Endothelial cell of umbilical vein (primary cell): ENCODE data around the gene CMIP. TPM values are rescaled to one million over a fixed set of nuclear protein-coding genes. Genes with fewer than 3 reads are reported as not detected.
"Not testable (repeated sequence)": the region's sequence is repeated elsewhere in the genome, so short reads cannot be mapped to it uniquely, and the experiment has no call there.

ENCODE experiments used
- BruUV-seq: library from RNA; stranded (reverse); fragments of 400-500 nt; replicated peaks from 2 replicates; lab custom pipeline; 2021; lab: Mats Ljungman, UMichigan
- CTCF ChIA-PET: fragments of 300-600, 350-600 bp; sonication (Branson Sonifier 250); formaldehyde crosslinking; loops from one replicate; lab custom pipeline; 2021; ENCODE audit warnings: antibody characterized with exemption, inconsistent platforms; lab: Charles Lee
- POLR2A ChIA-PET: fragments of 300-600, 350-600 bp; sonication (Branson Sonifier 250); formaldehyde crosslinking; loops from one replicate; lab custom pipeline; 2021; ENCODE audit warnings: antibody characterized with exemption, inconsistent platforms; lab: Charles Lee
- DNase-seq: peaks from one replicate; pipeline ENCODE4 v3.0.0-alpha.2; 2011; ENCODE audit warnings: low read depth, low spot score
- FAIRE-seq: peaks from 2 replicates; lab custom pipeline; 2011; peaks lifted over from hg19 to GRCh38; lab: Jason Lieb, UNC
- H2AFZ ChIP-seq: 2 replicates; pipeline ENCODE4 v1.6.0; 2012; ENCODE audit warnings: low read depth, low read length, control low read depth, inconsistent platforms
- H3K27ac ChIP-seq: 2 replicates; pipeline ENCODE4 v1.5.1; 2011; ENCODE audit warnings: low read depth, mild to moderate bottlenecking, control low read depth, low read length, moderate library complexity; ENCODE audit not compliant: insufficient read depth
- H3K27me3 ChIP-seq, 2 experiments: 2 replicates each; pipeline versions ENCODE4 v1.6.0 to v1.6.1; 2011; ENCODE audit warnings: low read length in 2 of 2, mixed read lengths in 1 of 2; ENCODE audit not compliant: control insufficient read depth in 2 of 2, insufficient read depth in 2 of 2
- H3K36me3 ChIP-seq, 2 experiments: 2 replicates in 1 of 2; 3 replicates in 1 of 2; pipeline ENCODE4 v1.5.1; 2011; ENCODE audit warnings: low read length in 2 of 2, mild to moderate bottlenecking in 1 of 2, moderate library complexity in 1 of 2; ENCODE audit not compliant: control insufficient read depth in 2 of 2, insufficient read depth in 2 of 2; ENCODE audit errors: extremely low read depth in 1 of 2
- H3K4me1 ChIP-seq: 3 replicates; pipeline ENCODE4 v1.5.1; 2011; ENCODE audit warnings: mild to moderate bottlenecking, low read length; ENCODE audit not compliant: control insufficient read depth, insufficient read depth; ENCODE audit errors: extremely low read depth
- H3K4me2 ChIP-seq: 2 replicates; pipeline ENCODE4 v1.6.1; 2011; ENCODE audit warnings: low read length, control low read depth, mixed read lengths; ENCODE audit not compliant: insufficient read depth
- H3K4me3 ChIP-seq, 3 experiments: fragments of 200-600 bp in 1 of 3; sonication (generic), shearing (Covaris generic) in 1 of 3; replicated peaks in 1 of 3; 2 replicates each; pipeline ENCODE4 v1.5.1; 2011 to 2016; ENCODE audit warnings: control low read depth in 3 of 3, low read length in 3 of 3, mild to moderate bottlenecking in 2 of 3, inconsistent platforms in 1 of 3, low read depth in 1 of 3, moderate library complexity in 1 of 3; ENCODE audit not compliant: insufficient read depth in 1 of 3
- H3K79me2 ChIP-seq: 2 replicates; pipeline ENCODE4 v1.6.0; 2012; ENCODE audit warnings: low read length, inconsistent platforms; ENCODE audit not compliant: control insufficient read depth, insufficient read depth
- H3K9ac ChIP-seq: replicated peaks from 2 replicates; pipeline ENCODE3; 2011; ENCODE audit warnings: low read length, control low read depth; ENCODE audit not compliant: insufficient read depth; ENCODE audit errors: extremely low read depth
- H3K9me1 ChIP-seq: replicated peaks from 3 replicates; pipeline ENCODE4 v1.6.0; 2011; ENCODE audit warnings: mild to moderate bottlenecking, low read length; ENCODE audit not compliant: control insufficient read depth, insufficient read depth; ENCODE audit errors: extremely low read depth
- H3K9me3 ChIP-seq: replicated peaks from 2 replicates; pipeline ENCODE4 v1.5.1; 2012; ENCODE audit warnings: low read length, inconsistent platforms; ENCODE audit not compliant: control insufficient read depth, insufficient read depth
- H4K20me1 ChIP-seq: replicated peaks from 2 replicates; pipeline ENCODE3; 2011; ENCODE audit warnings: mild to moderate bottlenecking, low read length; ENCODE audit not compliant: control insufficient read depth, insufficient read depth; ENCODE audit errors: extremely low read depth
- FOS ChIP-seq: IDR thresholded peaks from 2 replicates; pipeline ENCODE4 v1.6.1; 2011; ENCODE audit warnings: mild to moderate bottlenecking, low read length, moderate library complexity, borderline replicate concordance; ENCODE audit not compliant: insufficient read depth
- POLR2A ChIP-seq: IDR thresholded peaks from 2 replicates; pipeline ENCODE4 v1.6.1; 2012; ENCODE audit warnings: low read depth, mild to moderate bottlenecking, control low read depth, low read length
- POLR2AphosphoS5 ChIP-seq: IDR thresholded peaks from 2 replicates; pipeline ENCODE4 v1.6.1; 2012; ENCODE audit warnings: low read depth, mild to moderate bottlenecking, control low read depth, low read length, moderate library complexity; ENCODE audit not compliant: insufficient read depth
- dilution Hi-C: fragments of 300-500 bp; cut with MboI; formaldehyde crosslinking; loops from one replicate; pipeline ENCODE4 v1.15.0; 2019; ENCODE audit warnings: low sequenced_read_pairs; ENCODE audit not compliant: extremely low pct_ligation_motif_present
- intact Hi-C: fragments of 100-400 bp; cut with micrococcal nuclease; formaldehyde crosslinking; loops from one replicate; pipeline ENCODE4 v1.10.0; 2022
- polyA plus RNA-seq, 4 experiments: library from polyadenylated mRNA; depleted of rRNA in 3 of 4; stranded (reverse) in 3 of 4; unstranded in 1 of 4; fragments of >200 nt; gene quantifications; 2 replicates each; pipeline versions ENCODE4 v1.2.1 to v1.2.3, GENCODE V29; 2011 to 2012; ENCODE audit warnings: missing spikeins in 1 of 4
- total RNA-seq: library from RNA; stranded (reverse); gene quantifications from 2 replicates; pipeline ENCODE4 v1.2.3, GENCODE V29; 2021
- TF ChIP-seq, protein P1 (sequence below), 2 donors: IDR thresholded peaks; 1 replicate in 1 of 2; 2 replicates in 1 of 2; pipeline ENCODE4 v1.5.1; 2011; ENCODE audit warnings: low read length in 2 of 2, mild to moderate bottlenecking in 2 of 2, moderate library complexity in 2 of 2, control low read depth in 1 of 2, inconsistent platforms in 1 of 2, low read depth in 1 of 2; ENCODE audit not compliant: insufficient read depth in 1 of 2; ENCODE audit errors: extremely low read depth in 1 of 2

The CMIP gene
- total and polyA plus RNA-seq, 2 donors (not counting 3 experiments of a cell fraction or from before 2014, with no cell fraction given) = 29.0 to 101 TPM

DNA sequence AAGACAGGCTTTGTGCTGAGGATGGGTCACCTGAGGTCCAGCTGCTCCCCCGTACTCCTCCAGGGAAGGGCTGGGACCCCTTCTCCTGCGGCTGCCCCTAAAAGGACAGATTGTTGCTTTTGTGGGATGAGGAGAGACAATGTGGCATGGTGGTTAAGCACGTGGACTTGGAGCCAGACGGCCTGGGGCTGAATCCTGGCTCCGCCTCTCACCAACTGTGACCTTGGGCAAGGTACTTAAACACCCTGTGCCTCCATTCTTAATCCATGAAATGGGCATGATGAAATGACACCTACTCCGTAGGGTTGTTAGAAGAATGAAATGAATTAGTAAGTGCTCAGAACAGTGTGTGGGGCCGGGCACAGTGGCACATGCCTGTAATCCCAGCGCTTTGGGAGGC is 294.9 kb downstream of the CMIP start:
- Histone ChIP-seq H3K27ac (no peak overlapping the region), H3K9ac (no peak overlapping the region), H3K9me1 (no peaks in the 10 kb centered on the region), H3K9me3 (no peaks in the 10 kb centered on the region), H4K20me1 (no peaks in the 10 kb centered on the region), H3K36me3 (no peaks in the 10 kb centered on the region), H3K4me2 (no peak overlapping the region), H3K27me3 (no peaks in the 10 kb centered on the region), H3K79me2 (no peaks in the 10 kb centered on the region), H3K4me1 (peaks cover 4% of the 10 kb centered on the region), H2AFZ (no peak overlapping the region), H3K4me3 (no peak overlapping the region)
- BruUV-seq = no TSS peak
- POLR2A ChIA-PET = no interaction called here
- intact Hi-C loops (loop anchor here (5.0 to 10.0 kb wide), 2 partner anchors 815 to 1212 kb away; no protein-coding TSS in a partner anchor), dilution Hi-C loops (loop anchor here (25.0 kb wide), 1 partner anchor 352 kb away; no protein-coding TSS in a partner anchor)
- CTCF ChIA-PET = interaction anchor here (1.5 to 3.6 kb wide), 2 partner anchors 134 to 535 kb away, joined by 5 to 18 read pairs; no protein-coding TSS in a partner anchor
- no peak for FAIRE-seq
- no peak for TF ChIP-seq FOS
- DNase-seq = no peak

DNA sequence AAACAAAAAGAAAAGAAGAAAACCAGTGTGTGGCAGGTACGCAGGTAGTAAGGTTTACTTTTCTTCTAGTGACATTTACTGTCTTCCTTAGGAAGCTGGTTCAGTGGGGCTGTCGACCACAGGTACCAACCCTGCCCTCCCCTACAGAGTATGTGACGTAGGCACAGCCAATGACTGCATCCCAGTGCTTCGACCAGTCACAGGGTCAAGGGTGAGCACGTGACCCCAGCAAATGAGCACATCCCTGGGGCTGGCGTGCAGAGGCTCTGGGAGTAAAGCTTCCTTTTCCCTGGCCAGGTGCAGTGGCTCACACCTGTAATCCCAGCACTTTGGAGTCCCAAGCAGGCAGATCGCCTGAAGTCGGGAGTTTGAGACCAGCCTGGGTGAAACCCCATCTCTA is 295.6 kb downstream of the CMIP start:
- BruUV-seq = no TSS peak
- Histone ChIP-seq H3K79me2 (no peaks in the 10 kb centered on the region), H3K4me2 (no peak overlapping the region), H3K4me1 (peaks cover 4% of the 10 kb centered on the region), H4K20me1 (no peaks in the 10 kb centered on the region), H2AFZ (no peak overlapping the region), H3K9me1 (no peaks in the 10 kb centered on the region), H3K27ac (no peak overlapping the region), H3K4me3 (no peak overlapping the region), H3K36me3 (no peaks in the 10 kb centered on the region), H3K27me3 (no peaks in the 10 kb centered on the region), H3K9ac (no peak overlapping the region), H3K9me3 (no peaks in the 10 kb centered on the region)
- no peak for DNase-seq
- no peak for FAIRE-seq
- CTCF ChIA-PET = interaction anchor here (1.3 to 3.6 kb wide), 4 partner anchors 133 to 704 kb away, joined by 3 to 18 read pairs (median 5); partner anchors contain the start of gene ATMIN
- dilution Hi-C loops = loop anchor here (25.0 kb wide), 1 partner anchor 353 kb away; no protein-coding TSS in a partner anchor
- intact Hi-C loops = no loop called here
- POLR2A ChIA-PET = interaction anchor here (0.6 kb wide), 1 partner anchor 487 kb away, joined by 4 read pairs; no protein-coding TSS in a partner anchor
- TF ChIP-seq, protein P1, sequence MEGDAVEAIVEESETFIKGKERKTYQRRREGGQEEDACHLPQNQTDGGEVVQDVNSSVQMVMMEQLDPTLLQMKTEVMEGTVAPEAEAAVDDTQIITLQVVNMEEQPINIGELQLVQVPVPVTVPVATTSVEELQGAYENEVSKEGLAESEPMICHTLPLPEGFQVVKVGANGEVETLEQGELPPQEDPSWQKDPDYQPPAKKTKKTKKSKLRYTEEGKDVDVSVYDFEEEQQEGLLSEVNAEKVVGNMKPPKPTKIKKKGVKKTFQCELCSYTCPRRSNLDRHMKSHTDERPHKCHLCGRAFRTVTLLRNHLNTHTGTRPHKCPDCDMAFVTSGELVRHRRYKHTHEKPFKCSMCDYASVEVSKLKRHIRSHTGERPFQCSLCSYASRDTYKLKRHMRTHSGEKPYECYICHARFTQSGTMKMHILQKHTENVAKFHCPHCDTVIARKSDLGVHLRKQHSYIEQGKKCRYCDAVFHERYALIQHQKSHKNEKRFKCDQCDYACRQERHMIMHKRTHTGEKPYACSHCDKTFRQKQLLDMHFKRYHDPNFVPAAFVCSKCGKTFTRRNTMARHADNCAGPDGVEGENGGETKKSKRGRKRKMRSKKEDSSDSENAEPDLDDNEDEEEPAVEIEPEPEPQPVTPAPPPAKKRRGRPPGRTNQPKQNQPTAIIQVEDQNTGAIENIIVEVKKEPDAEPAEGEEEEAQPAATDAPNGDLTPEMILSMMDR (IDR thresholded peaks at IDR 0.05; ENCODE audit: extremely low read depth in 1 of 2, insufficient read depth in 1 of 2, low read depth in 1 of 2, low read length in 2 of 2) = no peak
- TF ChIP-seq POLR2A (no peak), POLR2AphosphoS5 (no peak)

DNA sequence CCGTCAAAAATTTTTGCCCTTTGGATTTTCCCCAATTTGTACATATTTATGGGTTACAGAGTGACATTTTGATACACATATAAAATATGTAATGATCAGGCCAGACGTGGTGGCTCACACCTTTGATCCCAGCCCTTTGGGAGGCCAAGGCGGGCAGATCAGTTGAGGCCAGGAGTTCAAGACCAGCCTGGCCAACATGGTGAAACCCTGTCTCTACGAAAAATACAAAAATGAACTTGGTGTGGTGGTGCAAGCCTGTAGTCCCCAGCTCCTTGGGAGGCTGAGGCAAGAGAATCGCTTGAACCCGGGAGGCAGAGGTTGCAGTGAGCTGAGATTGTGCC is 296.8 kb downstream of the CMIP start:
- CTCF ChIA-PET = interaction anchor here (1.3 to 3.6 kb wide), 3 partner anchors 376 to 706 kb away, joined by 3 to 18 read pairs (median 5); partner anchors contain the start of gene ATMIN
- dilution Hi-C loops = loop anchor here (25.0 kb wide), 1 partner anchor 354 kb away; no protein-coding TSS in a partner anchor
- H3K36me3 ChIP-seq, FAIRE-seq, DNase-seq, intact Hi-C loops, H4K20me1 ChIP-seq, H3K27ac ChIP-seq, H3K4me1 ChIP-seq, H3K9me3 ChIP-seq, BruUV-seq, H3K9ac ChIP-seq, H3K4me2 ChIP-seq, H3K79me2 ChIP-seq, H3K9me1 ChIP-seq, H2AFZ ChIP-seq, POLR2A ChIA-PET, H3K4me3 ChIP-seq, H3K27me3 ChIP-seq: not testable (repeated sequence)
